ENCODE data around the gene PDGFC. TPM values are rescaled to one million over a fixed set of nuclear protein-coding genes. Genes with fewer than 3 reads are reported as not detected.

The PDGFC gene
- total RNA-seq, 1 donor: 145 TPM

- no peak overlapping the region for H2AFZ ChIP-seq (ENCODE audit: low read length)
- DNase-seq (ENCODE audit: insufficient read length, low spot score, missing footprints): no peak
- no peak for TF ChIP-seq CTCF (IDR thresholded peaks at IDR 0.05; ENCODE audit: extremely low read depth, low read depth, low read length)
Observed at GRCh38 chr4:156725257-156725656, 246.3 kb downstream of the PDGFC start.

GRCh38 chr4:156723951-156724668 lies 247.5 kb downstream of the PDGFC start:
- Histone ChIP-seq H3K27ac (ENCODE audit: low read depth, low read length) (no peak overlapping the region), H3K79me2 (ENCODE audit: insufficient read depth, low read length) (no peaks in the 10 kb centered on the region), H3K4me3 (ENCODE audit: insufficient read depth, low read length) (no peak overlapping the region), H3K9me3 (ENCODE audit: low read depth, low read length) (no peaks in the 10 kb centered on the region), H2AFZ (ENCODE audit: low read length) (no peak overlapping the region), H4K20me1 (ENCODE audit: insufficient read depth, low read length) (no peaks in the 10 kb centered on the region), H3K27me3 (ENCODE audit: insufficient read depth, low read length) (no peaks in the 10 kb centered on the region), H3K4me1 (ENCODE audit: insufficient read depth, low read length) (no peaks in the 10 kb centered on the region), H3K4me2 (ENCODE audit: insufficient read depth, low read length) (no peak overlapping the region), H3K36me3 (ENCODE audit: insufficient read depth, low read length) (no peaks in the 10 kb centered on the region)
- DNase-seq (ENCODE audit: insufficient read length, low spot score, missing footprints): peak; percentile 15
- TF ChIP-seq CTCF (IDR thresholded peaks at IDR 0.05; ENCODE audit: extremely low read depth, low read depth, low read length): no peak

More at GRCh38 chr4:156725257-156725656, 246.3 kb downstream of the PDGFC start:
- H3K4me3 ChIP-seq (ENCODE audit: insufficient read depth, low read length): no peak overlapping the region
- no peak overlapping the region for H3K4me2 ChIP-seq (ENCODE audit: insufficient read depth, low read length)
- no peaks in the 10 kb centered on the region for H3K27me3 ChIP-seq (ENCODE audit: insufficient read depth, low read length)
- H3K79me2 ChIP-seq (ENCODE audit: insufficient read depth, low read length): no peaks in the 10 kb centered on the region
- H3K36me3 ChIP-seq (ENCODE audit: insufficient read depth, low read length): no peaks in the 10 kb centered on the region
- no peak overlapping the region for H3K27ac ChIP-seq (ENCODE audit: low read depth, low read length)
- no peaks in the 10 kb centered on the region for H3K9me3 ChIP-seq (ENCODE audit: low read depth, low read length)
- H3K4me1 ChIP-seq (ENCODE audit: insufficient read depth, low read length): no peaks in the 10 kb centered on the region
- H4K20me1 ChIP-seq (ENCODE audit: insufficient read depth, low read length): no peaks in the 10 kb centered on the region

- DNase-seq (ENCODE audit: insufficient read length, low spot score, missing footprints): no peak
- H3K79me2 ChIP-seq (ENCODE audit: insufficient read depth, low read length): no peaks in the 10 kb centered on the region
- no peak overlapping the region for H2AFZ ChIP-seq (ENCODE audit: low read length)
- no peak overlapping the region for H3K4me2 ChIP-seq (ENCODE audit: insufficient read depth, low read length)
- no peaks in the 10 kb centered on the region for H3K36me3 ChIP-seq (ENCODE audit: insufficient read depth, low read length)
- TF ChIP-seq CTCF (IDR thresholded peaks at IDR 0.05; ENCODE audit: extremely low read depth, low read depth, low read length): no peak
- H3K27ac ChIP-seq (ENCODE audit: low read depth, low read length): no peak overlapping the region
- H3K4me1 ChIP-seq (ENCODE audit: insufficient read depth, low read length): no peaks in the 10 kb centered on the region
- no peaks in the 10 kb centered on the region for H3K27me3 ChIP-seq (ENCODE audit: insufficient read depth, low read length)
- H4K20me1 ChIP-seq (ENCODE audit: insufficient read depth, low read length): no peaks in the 10 kb centered on the region
- H3K4me3 ChIP-seq (ENCODE audit: insufficient read depth, low read length): no peak overlapping the region
- no peaks in the 10 kb centered on the region for H3K9me3 ChIP-seq (ENCODE audit: low read depth, low read length)
Observed at GRCh38 chr4:156718226-156718625, 253.4 kb downstream of the PDGFC start.

- H3K79me2 ChIP-seq (ENCODE audit: insufficient read depth, low read length): no peaks in the 10 kb centered on the region
- H3K4me2 ChIP-seq (ENCODE audit: insufficient read depth, low read length): no peak overlapping the region
- DNase-seq (ENCODE audit: insufficient read length, low spot score, missing footprints): no peak
- no peaks in the 10 kb centered on the region for H3K9me3 ChIP-seq (ENCODE audit: low read depth, low read length)
- H3K27ac ChIP-seq (ENCODE audit: low read depth, low read length): no peak overlapping the region
- H3K4me1 ChIP-seq (ENCODE audit: insufficient read depth, low read length): peaks cover 7% of the 10 kb centered on the region
- no peaks in the 10 kb centered on the region for H3K36me3 ChIP-seq (ENCODE audit: insufficient read depth, low read length)
- no peaks in the 10 kb centered on the region for H4K20me1 ChIP-seq (ENCODE audit: insufficient read depth, low read length)
- TF ChIP-seq CTCF (IDR thresholded peaks at IDR 0.05; ENCODE audit: extremely low read depth, low read depth, low read length): no peak
- H3K4me3 ChIP-seq (ENCODE audit: insufficient read depth, low read length): no peak overlapping the region
- H2AFZ ChIP-seq (ENCODE audit: low read length): no peak overlapping the region
- H3K27me3 ChIP-seq (ENCODE audit: insufficient read depth, low read length): no peaks in the 10 kb centered on the region
Observed at GRCh38 chr4:156711193-156711590, 260.4 kb downstream of the PDGFC start.

Small RNA genes lying within 50 kb of the gene (small RNA-seq; reads per million reads assigned to genes)
- not detected for gene AC092608.2

Other genes with a start within 250 kb of the PDGFC start
- gene GLRB, start 104.4 kb upstream of the PDGFC start, total RNA-seq: 27.1 and 32.4 TPM in 2 replicates
- under 0.01 TPM in 1 of 2 replicates, not detected in the other for gene GRIA2, start 248.9 kb upstream of the PDGFC start, total RNA-seq